DMS 273 (cell line): ENCODE data around the gene PCDH1.
"Not testable (repeated sequence)": the region's sequence is repeated elsewhere in the genome, so short reads cannot be mapped to it uniquely, and the experiment has no call there.

ENCODE experiments used
- DNase-seq: peaks from one replicate; lab custom pipeline; 2025; ENCODE audit not compliant: unreplicated experiment; lab: John Stamatoyannopoulos, UW

PCDH1 gene

DNA sequence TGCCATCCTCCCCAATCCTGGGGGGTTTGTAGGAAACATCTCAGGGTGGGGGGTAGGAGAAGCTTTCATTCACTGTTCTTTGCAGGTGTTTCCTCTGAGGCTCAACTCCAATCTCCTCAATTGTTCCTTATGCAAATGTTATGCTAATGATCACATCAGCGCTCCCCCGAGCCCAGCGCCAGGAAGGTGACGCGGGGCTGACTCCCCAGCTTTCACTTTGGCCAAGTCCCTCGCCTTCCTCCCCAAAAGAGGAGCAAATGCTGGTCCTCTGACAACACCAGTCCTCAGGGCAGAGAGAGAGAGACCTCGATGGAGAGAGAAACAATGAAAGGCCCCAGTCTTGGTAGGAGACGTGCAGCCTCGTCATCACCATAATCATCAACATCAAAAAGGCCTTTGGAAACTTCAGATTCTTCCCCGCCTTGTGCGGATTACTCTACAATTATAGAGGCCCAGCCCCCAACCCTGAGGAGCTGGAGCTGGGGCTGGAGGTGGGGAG, 39.1 kb downstream of the PCDH1 start:
- no peak for DNase-seq

- DNase-seq: no peak
These were observed 39.7 kb downstream of the PCDH1 start for GRCh38 chr5:141838326-141839014.

DNA sequence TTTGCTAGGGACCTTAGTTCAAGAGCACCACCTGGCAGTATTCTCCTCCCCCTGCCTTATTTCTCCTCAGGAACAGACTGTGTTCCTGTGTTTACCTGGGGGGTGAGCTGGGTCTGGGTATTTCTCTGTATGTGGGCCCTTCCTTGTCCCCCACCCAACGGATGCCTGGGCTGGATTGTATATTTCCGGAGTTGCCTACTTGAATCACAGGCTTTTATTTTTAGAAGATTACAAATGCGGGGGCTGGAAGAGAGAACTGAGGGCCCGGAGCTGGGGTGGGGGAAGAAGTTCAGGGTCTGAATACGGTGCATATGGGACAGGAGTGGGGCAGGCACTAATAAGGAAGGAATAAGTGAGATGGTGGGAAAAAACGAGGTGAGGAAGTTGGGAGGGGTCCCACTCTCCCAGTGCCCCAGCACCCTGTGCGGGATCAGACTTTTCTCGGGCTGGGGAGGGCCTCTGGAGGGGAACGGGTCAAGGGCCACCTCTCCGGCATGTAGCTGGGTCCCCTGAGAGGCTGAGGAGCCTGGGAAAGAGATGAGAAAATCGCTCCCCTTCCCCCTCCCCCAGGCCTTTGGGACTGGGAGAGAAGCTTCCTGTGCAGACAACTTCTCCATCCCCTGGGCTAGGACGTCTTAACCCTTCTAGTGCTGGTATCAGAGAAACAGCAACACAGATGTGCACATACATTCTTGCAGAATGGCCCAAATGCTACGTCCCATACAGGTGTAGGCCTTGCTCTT, 42.1 kb downstream of the PCDH1 start:
- DNase-seq: no peak

- no peak for DNase-seq
These were observed 43.9 kb downstream of the PCDH1 start for GRCh38 chr5:141834331-141834730.

DNA sequence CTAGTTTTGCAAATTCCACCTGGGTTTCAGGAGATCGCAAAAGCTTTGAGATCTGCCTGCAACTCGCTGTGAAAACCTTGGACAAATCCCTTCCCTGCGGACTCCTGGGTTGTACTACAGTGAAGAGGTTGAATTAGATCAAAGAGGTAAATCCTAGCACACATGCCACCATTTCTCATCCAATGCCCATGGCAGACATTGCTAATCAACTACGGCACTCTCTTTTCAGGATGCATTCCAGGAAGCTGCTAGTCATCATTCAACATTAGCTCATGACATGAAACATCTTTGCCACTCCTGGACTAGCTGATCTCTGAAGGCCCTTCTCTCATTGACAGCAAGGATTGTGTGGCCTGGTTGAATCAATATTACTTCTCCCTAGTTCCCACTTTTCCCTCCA, 46.1 kb downstream of the PCDH1 start:
- DNase-seq: no peak

DNA sequence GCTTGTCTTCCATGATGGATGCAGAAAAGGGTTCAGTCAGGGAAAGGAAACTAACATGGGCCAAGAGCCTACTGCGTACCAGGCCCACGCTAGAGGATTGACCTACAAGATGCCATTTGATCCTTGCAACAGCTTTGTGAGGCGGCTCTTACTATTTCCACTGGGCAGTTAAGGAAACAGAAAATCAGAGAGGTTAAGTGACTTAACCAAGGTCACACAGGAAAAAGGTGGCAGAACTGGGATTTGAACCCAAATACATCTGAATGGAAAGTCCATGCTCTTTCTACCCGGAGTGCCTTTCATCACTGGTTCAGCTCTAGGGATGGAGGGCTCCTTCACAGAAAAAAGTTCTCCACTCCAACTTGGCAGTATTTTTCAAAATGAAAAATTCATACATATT, 50.0 kb downstream of the PCDH1 start:
- DNase-seq: no peak

DNA sequence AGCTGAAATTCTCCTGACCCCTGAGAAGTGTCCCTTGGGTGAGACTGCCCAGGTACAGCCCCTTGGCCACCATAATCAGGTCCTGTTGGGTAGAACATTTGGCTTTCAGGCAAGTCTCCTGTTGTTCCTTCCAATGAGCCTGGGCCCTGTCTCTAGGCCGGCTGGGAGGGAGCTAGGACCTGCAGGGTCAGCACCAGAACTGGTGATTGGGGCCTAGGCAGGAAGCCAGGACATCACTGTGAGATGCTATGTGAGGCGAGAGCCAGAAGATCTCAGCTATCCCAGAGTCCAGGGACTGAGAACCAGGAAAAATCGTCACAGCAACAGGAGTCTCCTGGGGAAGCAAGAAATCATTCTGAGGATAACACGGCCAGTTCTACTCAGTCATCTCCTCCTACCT, 51.5 kb downstream of the PCDH1 start:
- DNase-seq: no peak

- peak; percentile 39 for DNase-seq
These were observed 52.2 kb downstream of the PCDH1 start for GRCh38 chr5:141825791-141826560.

GRCh38 chr5:141825241-141825671, 53.0 kb downstream of the PCDH1 start:
- DNase-seq: no peak

GRCh38 chr5:141824717-141825116, 53.5 kb downstream of the PCDH1 start:
- DNase-seq: no peak

DNA sequence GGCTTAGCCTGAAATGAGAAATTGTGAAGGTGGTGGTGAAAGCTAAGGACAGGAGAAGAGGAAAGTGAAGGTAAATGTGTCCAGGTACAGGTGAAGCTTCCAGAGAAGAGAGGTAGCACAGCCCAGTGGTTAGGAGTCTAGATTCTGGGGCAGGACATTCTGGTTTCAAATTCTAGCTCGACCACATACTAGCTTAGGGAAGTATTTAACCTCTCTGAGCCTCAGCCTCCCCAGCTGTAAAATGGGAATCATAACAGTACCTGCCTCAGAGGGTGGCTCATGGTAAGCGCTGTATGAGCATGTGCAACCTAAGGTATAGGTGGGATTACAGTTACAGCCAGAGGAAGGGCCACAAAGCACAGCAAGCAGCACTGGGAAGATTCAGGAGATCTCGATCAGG, 55.2 kb downstream of the PCDH1 start:
- DNase-seq: no peak

DNA sequence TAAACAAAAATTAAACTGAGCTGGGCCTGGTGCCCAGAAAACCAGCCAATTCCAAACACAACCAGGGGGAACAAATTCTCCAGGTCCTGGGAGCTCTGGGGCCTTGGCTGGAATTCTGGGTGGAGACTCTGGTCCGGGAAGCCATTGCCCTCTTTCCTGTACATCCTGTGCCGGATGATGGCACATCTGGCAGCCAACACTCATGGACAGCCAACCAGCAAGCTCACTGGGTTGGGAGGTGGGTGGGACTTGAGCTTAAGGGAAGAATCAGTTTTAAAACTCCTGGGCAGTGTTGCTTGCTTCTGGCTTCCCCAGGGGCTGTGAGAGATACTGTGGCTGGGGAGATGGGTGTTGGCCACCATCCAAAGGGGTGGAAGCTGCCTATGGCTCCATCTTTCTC, 56.1 kb downstream of the PCDH1 start:
- DNase-seq: peak; percentile 36

DNA sequence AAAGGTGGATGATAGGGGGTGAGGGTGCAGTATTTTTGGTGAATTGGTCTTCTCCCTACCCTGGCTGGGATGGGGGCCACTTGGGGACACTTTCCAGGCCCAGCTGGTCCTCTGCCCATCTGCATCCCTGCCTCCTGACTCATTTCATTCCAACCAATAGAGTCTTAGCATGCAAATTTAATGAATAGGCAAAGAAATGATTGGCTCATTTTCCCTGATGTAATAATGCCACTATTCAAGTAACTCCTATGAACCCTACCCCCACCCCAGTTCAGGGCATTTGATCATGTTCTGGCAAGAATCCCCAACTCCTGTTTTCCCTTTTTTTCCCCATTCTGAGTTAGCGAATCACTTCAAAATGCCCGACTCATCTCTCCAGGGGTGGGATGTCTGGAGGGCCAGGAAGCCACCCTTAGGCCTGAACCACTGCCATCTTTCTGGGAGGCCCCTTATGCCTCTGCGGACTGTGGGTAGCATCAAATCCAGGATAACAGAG, 56.7 kb downstream of the PCDH1 start:
- DNase-seq: peak; percentile 79

GRCh38 chr5:141820686-141821085, 57.5 kb downstream of the PCDH1 start:
- DNase-seq: not testable (repeated sequence)

DNA sequence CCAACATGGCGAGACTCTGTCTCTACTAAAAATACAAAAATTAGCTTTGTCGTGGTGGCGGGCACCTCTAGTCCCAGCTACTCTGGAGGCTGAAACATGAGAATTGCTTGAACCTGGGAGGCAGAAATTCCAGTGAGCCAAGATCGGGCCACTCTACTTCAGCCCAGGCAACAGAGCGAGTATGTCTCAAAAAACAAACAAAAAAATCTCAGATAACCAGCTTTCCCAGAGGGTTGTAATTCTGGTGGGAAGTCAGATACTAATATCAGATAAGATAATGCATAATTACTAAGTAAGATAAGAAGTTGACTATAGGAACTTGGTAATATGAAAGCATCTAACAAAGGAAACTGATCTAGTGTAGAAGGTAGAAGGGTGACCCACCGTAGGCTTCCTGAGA, 60.6 kb downstream of the PCDH1 start:
- DNase-seq: no peak

- no peak for DNase-seq
These were observed 61.4 kb downstream of the PCDH1 start for GRCh38 chr5:141816598-141817399.

DNA sequence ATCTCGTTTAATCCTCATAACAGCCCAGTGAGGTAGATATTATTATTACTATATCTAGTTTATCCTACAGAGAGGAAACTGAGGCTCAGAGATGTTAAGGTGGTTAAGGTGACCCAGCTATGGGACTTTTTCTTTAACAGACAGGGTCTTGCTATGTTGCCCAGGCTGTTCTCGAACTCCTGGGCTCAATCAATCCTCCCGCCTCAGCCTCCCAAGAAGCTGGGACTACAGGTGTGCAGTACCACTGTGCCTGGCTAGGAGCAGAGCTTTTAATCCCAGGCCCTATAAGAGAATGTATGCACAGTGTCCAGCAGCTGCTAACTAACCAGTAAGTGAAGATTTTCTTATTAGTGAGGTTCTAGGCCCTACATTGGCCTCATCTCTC, 62.4 kb downstream of the PCDH1 start:
- no peak for DNase-seq

GRCh38 chr5:141815051-141815795, 63.0 kb downstream of the PCDH1 start:
- DNase-seq: no peak

DNA sequence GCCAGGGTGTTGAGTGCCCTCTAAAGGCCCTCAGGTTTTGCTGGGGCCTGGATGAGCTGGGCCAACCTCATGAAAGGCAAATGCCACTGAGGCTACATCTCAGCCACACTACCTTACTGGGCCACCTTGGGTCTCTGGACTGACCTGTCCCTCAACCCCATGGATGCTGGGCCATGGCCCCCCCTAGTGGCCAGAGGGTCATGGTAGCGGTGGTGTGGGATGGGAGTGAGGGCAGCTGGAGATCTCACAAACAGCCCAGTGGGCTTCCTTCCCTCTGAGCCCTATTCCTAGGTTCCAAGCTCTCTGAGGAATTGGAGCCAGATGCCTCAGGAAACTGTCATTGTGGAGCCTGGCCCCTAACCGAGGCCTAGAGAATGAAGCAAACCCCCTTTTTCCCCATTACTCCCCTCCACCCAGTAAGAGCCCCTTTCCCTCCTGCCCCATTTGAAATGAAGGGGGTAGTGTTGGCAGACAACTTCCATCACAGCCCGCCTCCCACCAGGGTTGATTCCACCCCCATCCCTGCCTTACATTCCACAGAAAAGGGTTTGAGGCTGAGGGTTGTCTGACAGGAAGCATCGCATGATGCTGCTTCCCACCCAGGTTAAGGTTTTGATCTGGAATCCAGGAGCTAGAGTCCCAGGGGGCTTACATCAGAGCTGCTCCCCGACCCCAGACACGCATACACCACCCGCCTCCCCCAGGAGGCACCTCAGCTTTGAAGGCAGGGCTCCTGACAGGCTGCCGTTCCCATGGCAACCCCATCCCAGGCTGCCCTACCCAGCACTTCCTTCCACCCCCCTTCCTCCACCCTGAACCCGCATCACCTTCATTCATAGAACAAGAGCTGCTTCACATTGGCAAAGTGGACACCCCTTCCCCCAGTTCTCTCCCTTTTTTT, 63.9 kb downstream of the PCDH1 start:
- peak; percentile 75 for DNase-seq
